Endothelial cell (in vitro differentiated cells): ENCODE data around the gene TMEM132D. TPM values are rescaled to one million over a fixed set of nuclear protein-coding genes. Genes with fewer than 3 reads are reported as not detected.

ENCODE experiments used
- DNase-seq: peaks from one replicate; pipeline ENCODE4 v3.0.0; 2021; ENCODE audit warnings: low spot score
- H3K27ac Mint-ChIP-seq: one replicate; pipeline ENCODE4 v1.8.0; 2021; ENCODE audit warnings: mixed read lengths, inconsistent platforms; ENCODE audit not compliant: unreplicated experiment
- H3K27me3 Mint-ChIP-seq: one replicate; pipeline ENCODE4 v1.8.0; 2021; ENCODE audit warnings: mild to moderate bottlenecking, moderate library complexity, mixed read lengths, inconsistent platforms; ENCODE audit not compliant: unreplicated experiment
- H3K36me3 Mint-ChIP-seq: one replicate; pipeline ENCODE4 v1.8.0; 2021; ENCODE audit warnings: mild to moderate bottlenecking, low read depth, mixed read lengths, inconsistent platforms; ENCODE audit not compliant: unreplicated experiment
- H3K4me1 Mint-ChIP-seq: one replicate; pipeline ENCODE4 v1.8.0; 2021; ENCODE audit warnings: mild to moderate bottlenecking, mixed read lengths, inconsistent platforms; ENCODE audit not compliant: unreplicated experiment
- H3K4me3 Mint-ChIP-seq: one replicate; pipeline ENCODE4 v1.8.0; 2021; ENCODE audit warnings: mild to moderate bottlenecking, mixed read lengths, inconsistent platforms; ENCODE audit not compliant: unreplicated experiment
- H3K9me3 Mint-ChIP-seq: one replicate; pipeline ENCODE4 v1.8.0; 2021; ENCODE audit warnings: mixed read lengths, inconsistent platforms; ENCODE audit not compliant: unreplicated experiment
- CTCF ChIP-seq: fragments of 200-600 bp; sonication (generic); IDR thresholded peaks from one replicate; pipeline ENCODE4 v1.5.0; 2021; ENCODE audit warnings: antibody characterized with exemption; ENCODE audit not compliant: unreplicated experiment
- total RNA-seq: library from RNA; stranded (reverse); fragmentation: NEBNext Ultra II Directional; extraction: Animal tissue kit (Norgen Biotek cat#: 25700); gene quantifications from one replicate; pipeline ENCODE4 v1.2.1, GENCODE V29; 2021; ENCODE audit not compliant: unreplicated experiment

TMEM132D gene
- total RNA-seq, 1 donor from 2014 or later, result not detected

DNA sequence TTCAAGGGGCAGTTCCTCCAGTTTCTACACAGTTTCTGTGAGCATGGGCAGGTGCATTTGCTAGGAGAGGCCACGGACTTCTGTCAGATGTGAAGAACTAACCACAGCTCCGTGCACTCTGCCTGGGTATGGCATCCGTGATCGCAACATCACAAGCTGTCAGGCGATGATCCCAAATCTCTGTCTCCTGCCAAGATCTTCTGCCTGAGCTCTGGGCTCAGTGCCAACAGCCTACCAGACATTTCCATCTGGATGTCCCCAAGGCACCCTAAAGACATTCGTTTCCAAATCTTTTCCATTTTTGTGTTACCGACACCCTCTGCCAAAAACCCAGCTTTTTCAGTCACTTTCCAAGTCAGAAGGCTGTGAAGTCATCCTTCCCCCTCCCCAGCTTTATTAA lies 758.4 kb downstream of the TMEM132D start:
- Mint-ChIP-seq H3K9me3 (peaks cover 38% of the 10 kb centered on the region), H3K4me1 (no peaks in the 10 kb centered on the region), H3K27me3 (peaks cover 2% of the 10 kb centered on the region), H3K4me3 (no peak overlapping the region), H3K27ac (no peak overlapping the region), H3K36me3 (peaks cover 5% of the 10 kb centered on the region)
- TF ChIP-seq CTCF, result no peak
- DNase-seq, result no peak

DNA sequence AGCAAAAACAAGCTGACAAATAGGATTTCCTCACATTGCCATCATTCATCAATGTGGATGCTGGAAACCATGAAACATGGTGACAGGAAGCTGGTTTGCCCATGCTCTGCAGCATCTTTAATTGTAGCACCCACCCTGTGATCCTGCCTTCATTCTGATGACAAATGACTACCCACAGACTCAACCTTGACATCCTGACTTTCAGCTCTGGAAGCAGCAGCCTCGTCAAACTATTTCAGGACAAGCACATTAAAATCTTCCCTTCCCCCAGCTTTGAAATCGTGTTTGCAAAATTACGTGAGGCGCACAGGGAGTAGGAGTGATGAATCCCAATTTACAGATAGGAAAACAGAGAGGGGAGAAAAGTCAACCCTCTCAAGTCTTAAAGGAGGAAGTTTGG lies 765.0 kb downstream of the TMEM132D start:
- Mint-ChIP-seq H3K4me3 (no peak overlapping the region), H3K9me3 (peaks cover 27% of the 10 kb centered on the region), H3K27ac (no peak overlapping the region), H3K4me1 (no peaks in the 10 kb centered on the region), H3K27me3 (no peaks in the 10 kb centered on the region), H3K36me3 (peaks cover 3% of the 10 kb centered on the region)
- no peak for TF ChIP-seq CTCF
- DNase-seq, result no peak

- H3K27me3 Mint-ChIP-seq, result no peaks in the 10 kb centered on the region
- peaks cover 33% of the 10 kb centered on the region for H3K9me3 Mint-ChIP-seq
- peaks cover 3% of the 10 kb centered on the region for H3K36me3 Mint-ChIP-seq
- no peak for DNase-seq
- H3K27ac Mint-ChIP-seq, result no peak overlapping the region
- TF ChIP-seq CTCF, result no peak
- H3K4me1 Mint-ChIP-seq, result no peaks in the 10 kb centered on the region
- no peak overlapping the region for H3K4me3 Mint-ChIP-seq
Observed at GRCh38 chr12:129136694-129137325, 767.0 kb downstream of the TMEM132D start.

DNA sequence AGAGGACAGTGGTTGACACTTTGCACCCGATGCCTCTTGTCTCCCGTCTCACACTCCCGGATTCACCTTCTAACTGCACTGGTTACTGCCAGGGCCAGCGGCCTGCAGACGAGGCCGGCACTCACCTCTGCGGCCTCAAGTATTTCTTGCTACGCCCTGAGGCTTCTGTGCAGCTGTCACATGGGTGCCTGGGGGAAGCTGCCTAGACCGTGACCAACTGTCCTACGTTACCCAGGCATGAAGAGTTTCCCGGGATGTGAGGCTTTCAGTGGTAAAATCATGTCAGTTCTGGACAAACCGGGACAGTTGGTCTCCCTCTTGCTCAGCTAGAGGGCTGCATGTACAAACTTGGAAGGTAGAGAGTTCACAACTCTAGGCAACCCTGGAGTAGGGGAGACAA lies 776.1 kb downstream of the TMEM132D start:
- no peak for DNase-seq
- no peak overlapping the region for H3K4me3 Mint-ChIP-seq
- no peak for TF ChIP-seq CTCF
- peaks cover 10% of the 10 kb centered on the region for H3K36me3 Mint-ChIP-seq
- no peak overlapping the region for H3K27ac Mint-ChIP-seq
- no peaks in the 10 kb centered on the region for H3K27me3 Mint-ChIP-seq
- peaks cover 57% of the 10 kb centered on the region for H3K9me3 Mint-ChIP-seq
- H3K4me1 Mint-ChIP-seq, result no peaks in the 10 kb centered on the region

- no peak for TF ChIP-seq CTCF
- H3K36me3 Mint-ChIP-seq, result peaks cover 10% of the 10 kb centered on the region
- no peaks in the 10 kb centered on the region for H3K27me3 Mint-ChIP-seq
- no peak overlapping the region for H3K27ac Mint-ChIP-seq
- DNase-seq, result no peak
- H3K4me1 Mint-ChIP-seq, result no peaks in the 10 kb centered on the region
- no peak overlapping the region for H3K4me3 Mint-ChIP-seq
- H3K9me3 Mint-ChIP-seq, result peaks cover 57% of the 10 kb centered on the region
Observed at GRCh38 chr12:129127211-129127610, 776.6 kb downstream of the TMEM132D start.
